NCI-H2196 (cell line): ENCODE results near the gene PIEZO2.

ENCODE experiments used
- DNase-seq: peaks from one replicate; lab custom pipeline; 2025; ENCODE audit not compliant: unreplicated experiment; lab: John Stamatoyannopoulos, UW

PIEZO2 gene

GRCh38 chr18:10900435-10900834 is 248.9 kb downstream of the PIEZO2 start:
- no peak for DNase-seq

- no peak for DNase-seq
Observed at GRCh38 chr18:10899481-10899880, 249.9 kb downstream of the PIEZO2 start.

- no peak for DNase-seq
Observed at GRCh38 chr18:10898417-10898974, 250.9 kb downstream of the PIEZO2 start.

DNA sequence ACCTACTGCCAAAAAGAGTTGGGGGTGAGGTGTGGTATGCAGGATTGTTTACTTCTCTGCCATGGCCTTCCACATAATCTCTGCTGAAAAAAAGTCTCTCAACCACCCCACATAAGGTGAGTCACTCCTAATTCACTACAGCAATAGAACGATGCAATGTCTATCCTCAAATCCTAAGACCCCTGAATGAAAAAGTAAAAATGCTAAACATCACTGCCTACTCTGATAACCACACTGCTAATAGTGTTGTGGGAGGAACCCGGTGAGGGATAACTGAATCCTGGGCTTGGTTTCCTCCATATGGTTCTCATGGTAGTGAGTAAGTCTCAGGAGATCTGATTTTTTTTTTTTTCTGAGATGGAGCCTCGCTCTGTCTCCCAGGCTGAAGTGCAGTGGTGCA is 252.5 kb downstream of the PIEZO2 start:
- no peak for DNase-seq

- DNase-seq = no peak
Observed at GRCh38 chr18:10895976-10896375, 253.4 kb downstream of the PIEZO2 start.

DNA sequence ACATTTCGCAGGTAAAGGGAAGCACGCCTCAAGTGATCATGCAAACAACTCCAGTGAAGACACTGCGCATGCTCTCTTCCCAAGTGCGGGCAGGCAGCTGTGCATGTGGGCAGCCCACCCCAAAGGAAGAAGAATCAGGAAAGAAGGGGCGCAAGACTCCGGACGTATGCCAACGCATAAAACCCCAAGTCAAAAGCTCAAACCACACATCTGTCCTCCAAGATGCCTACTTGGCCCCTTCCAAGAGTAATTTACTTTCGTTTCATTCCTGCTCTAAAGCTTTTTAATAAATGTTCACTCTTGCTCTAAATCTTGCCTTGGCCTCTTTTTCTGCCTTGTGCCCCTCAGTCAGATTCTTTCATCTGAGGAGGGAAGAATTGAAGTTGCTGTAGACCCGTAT is 254.9 kb downstream of the PIEZO2 start:
- DNase-seq = no peak

- DNase-seq = no peak
Observed at GRCh38 chr18:10893761-10894160, 255.6 kb downstream of the PIEZO2 start.

DNA sequence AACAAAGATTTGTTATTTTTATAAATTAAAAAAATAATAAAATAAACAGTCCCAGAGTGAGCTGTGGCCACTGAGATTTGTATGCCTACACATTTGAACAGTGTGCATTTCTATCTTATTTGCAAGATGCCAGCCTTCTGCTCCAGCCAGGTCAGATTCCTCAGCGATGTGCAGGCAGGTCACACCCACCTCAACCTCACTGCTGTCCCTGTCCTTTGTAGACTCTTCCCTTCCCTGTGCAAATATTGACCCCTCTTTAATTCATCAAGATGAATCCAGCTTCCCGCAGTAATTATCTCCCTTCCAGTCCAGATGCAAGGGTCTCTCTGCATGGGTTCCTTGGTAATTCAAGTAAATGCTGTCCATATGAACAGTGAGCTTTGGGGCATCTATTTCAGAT is 256.2 kb downstream of the PIEZO2 start:
- no peak for DNase-seq

GRCh38 chr18:10892786-10893185 is 256.6 kb downstream of the PIEZO2 start:
- no peak for DNase-seq

- DNase-seq = no peak
Observed at GRCh38 chr18:10890022-10890421, 259.3 kb downstream of the PIEZO2 start.

DNA sequence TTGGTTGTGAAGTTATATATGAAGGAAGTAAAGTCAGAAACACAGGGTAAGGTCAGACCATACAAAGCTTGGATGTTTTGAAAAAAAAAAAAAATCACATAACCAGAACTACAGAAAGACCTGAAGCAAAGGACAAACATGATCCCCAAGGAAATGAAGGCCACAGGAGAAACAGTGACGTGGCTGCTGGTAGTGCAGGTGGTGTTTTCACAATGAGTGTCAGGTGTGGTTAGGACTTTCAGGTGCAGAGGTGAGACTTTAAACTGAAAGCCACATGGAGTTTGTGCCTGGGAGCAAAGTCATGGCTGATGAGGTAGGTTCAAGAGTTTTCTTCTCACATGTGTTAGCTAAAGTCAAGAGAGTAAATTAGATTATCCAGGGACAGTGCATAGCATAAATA is 270.7 kb downstream of the PIEZO2 start:
- DNase-seq = no peak

DNA sequence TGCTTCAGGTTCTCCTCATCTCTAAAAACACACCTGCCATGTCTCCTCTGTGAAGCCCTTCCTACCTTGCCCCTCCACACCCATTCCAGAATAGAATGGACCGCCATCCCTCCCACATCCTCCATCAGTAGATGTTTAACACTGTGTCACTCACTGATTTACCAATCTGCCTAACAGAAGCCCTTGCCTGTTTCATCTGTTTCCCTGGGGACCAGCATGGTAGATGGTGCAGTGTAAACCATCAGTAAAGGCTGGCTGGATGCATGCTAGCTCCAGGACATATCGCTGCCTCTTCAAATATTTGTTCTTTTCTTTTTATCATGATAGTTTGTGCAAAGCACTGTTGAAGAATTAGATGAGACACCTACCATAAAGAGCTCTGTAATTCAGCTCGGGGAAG is 271.4 kb downstream of the PIEZO2 start:
- no peak for DNase-seq

DNA sequence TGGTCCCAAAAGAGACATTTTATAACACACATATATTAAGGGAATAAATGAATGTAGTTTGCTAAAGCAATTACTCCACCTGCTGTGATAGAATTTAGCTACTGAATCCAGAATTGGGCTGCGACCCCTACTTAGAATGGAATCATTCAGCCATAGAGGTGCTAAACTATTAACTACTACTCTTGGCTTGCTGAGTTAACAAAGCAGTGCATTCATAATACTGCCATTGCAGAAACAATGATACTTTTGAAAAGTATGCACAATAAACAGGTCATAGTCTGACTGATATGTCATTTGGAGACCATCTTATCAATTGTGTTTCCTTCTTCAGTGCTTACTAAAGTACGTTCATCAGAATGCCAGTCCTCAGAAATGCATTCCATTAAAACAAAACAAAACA is 273.6 kb downstream of the PIEZO2 start:
- no peak for DNase-seq

DNA sequence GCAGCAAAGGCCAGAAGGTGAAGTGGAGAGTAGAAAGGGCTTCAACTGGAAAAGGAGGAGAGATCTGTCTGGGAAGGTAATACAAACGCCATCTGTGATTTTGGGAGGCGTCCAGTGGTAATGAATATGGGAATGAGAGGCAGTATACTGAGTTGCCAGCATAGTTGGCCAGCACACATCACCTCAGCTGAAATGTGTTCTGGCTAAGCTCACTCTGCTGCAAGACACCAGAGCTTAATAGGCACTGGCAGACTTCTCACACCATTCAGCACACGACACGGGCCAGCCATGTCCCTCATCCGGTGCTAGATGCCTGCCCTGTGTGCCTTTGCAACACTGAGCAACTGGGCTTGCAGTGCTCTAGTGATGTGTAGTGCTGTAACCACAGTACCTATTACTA is 277.1 kb downstream of the PIEZO2 start:
- no peak for DNase-seq

- DNase-seq = no peak
Observed at GRCh38 chr18:10864722-10865121, 284.6 kb downstream of the PIEZO2 start.

- no peak for DNase-seq
Observed at GRCh38 chr18:10863026-10863425, 286.3 kb downstream of the PIEZO2 start.

DNA sequence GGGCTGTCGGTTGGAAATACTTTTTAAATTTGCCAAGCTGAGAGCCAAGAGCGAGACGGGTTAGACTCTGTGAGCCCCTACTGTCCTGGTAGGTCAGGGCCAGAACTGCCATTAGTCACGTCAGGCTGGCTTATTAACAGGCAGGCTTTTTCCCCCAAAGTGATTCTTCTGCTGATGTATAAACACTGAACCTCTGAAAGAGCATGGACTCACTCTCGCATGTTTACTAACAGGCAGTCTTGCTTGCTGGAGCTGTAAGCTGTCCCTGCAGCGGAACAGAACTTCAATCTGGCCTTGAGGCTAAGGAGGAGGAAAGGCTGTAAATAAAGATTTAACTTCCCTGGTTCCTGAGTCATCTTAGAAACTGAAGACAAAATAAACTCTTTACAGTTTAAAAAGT is 288.4 kb downstream of the PIEZO2 start:
- DNase-seq = no peak

GRCh38 chr18:10860382-10860781 is 289.0 kb downstream of the PIEZO2 start:
- no peak for DNase-seq

- no peak for DNase-seq
Observed at GRCh38 chr18:10858477-10858876, 290.9 kb downstream of the PIEZO2 start.

GRCh38 chr18:10856132-10856531 is 293.2 kb downstream of the PIEZO2 start:
- no peak for DNase-seq

DNA sequence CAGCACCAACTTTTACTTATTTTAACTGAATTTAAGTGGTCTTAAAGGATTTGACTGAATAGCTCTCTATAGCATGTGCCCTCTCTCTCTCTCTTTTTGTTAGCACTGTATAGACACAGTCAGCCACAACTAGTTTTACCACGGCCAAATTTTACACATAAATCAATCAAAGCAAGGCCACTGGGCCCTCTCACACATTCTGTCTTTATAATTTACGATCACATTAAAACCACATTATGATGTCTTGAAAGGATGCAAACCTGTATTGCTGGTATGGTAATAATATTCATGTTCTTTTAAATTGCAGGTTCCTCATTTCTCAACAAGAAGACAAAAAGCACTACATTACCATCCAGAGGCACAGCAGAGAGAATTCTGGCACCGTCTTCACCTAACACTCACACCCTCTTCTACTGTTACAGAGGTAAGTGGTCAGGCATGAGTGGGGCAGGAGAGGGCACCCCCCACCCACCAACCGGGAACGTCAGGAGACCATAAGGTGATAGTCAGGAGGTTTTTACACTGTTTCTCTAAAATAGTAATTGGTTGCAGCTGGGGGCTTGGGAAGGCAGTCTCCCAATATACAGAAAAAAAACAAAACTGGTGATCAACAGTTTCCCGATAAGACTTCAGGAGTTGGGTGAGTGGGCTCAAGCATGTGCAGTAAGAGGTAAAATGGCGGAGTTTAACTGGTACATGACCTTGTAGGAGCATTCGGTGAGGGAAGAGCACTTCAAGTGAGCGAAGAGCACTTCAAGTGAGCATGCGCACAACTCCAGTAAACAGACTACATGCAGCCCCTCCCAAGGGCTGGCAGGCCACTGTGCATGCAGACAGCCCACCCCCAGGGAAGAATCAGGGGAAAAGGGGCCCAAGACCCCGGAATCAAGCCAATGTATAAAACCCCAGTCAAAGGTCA is 296.7 kb downstream of the PIEZO2 start:
- no peak for DNase-seq

DNA sequence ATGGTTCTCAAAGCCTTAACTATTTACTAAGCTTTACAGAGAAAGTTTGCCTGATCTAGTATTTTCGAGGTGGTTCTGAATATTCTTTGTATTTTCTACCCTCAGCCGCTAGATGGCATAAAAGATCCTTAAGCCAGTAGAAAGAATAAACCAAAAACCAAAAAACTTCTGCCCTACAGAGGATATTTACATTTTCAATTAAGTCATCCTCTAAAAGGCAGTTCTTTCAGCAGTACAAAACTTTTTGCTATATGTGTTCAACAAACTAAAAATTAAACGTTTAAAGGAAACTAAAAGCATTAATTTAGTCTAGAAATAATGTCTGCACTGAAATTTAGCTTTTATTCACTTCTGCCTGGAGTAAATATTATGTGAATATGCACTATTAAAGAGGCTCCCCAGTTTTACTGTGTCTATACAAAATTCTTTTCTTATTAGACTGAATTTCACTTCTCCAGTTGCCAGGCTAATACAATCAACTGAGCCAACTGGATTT is 297.5 kb downstream of the PIEZO2 start:
- peak; percentile 77 for DNase-seq
